GM15510 (cell line): Measurements from ENCODE around the gene G6PC1.

Source experiments
- POLR2A ChIP-seq: IDR thresholded peaks from 3 replicates; pipeline ENCODE4 v1.6.1; 2011; ENCODE audit warnings: borderline replicate concordance; ENCODE audit not compliant: insufficient read length; ENCODE audit errors: extremely low read depth

The G6PC1 gene

DNA sequence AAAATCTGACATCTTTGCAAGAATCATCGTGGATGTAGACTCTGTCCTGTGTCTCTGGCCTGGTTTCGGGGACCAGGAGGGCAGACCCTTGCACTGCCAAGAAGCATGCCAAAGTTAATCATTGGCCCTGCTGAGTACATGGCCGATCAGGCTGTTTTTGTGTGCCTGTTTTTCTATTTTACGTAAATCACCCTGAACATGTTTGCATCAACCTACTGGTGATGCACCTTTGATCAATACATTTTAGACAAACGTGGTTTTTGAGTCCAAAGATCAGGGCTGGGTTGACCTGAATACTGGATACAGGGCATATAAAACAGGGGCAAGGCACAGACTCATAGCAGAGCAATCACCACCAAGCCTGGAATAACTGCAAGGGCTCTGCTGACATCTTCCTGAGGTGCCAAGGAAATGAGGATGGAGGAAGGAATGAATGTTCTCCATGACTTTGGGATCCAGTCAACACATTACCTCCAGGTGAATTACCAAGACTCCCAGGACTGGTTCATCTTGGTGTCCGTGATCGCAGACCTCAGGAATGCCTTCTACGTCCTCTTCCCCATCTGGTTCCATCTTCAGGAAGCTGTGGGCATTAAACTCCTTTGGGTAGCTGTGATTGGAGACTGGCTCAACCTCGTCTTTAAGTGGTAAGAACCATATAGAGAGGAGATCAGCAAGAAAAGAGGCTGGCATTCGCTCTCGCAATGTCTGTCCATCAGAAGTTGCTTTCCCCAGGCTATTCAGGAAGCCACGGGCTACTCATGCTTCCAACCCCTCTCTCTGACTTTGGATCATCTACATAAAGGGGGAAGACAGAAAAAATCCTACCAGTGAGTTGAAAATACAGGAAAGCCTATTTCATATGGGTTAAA lies at the start of gene G6PC1:
Gene G6PC1, plus strand, starts transcription at position 340 of the 872 bp plus-strand sequence. Its CDS starts 78 bp downstream, at position 418.
- TF ChIP-seq POLR2A, result no peak

DNA sequence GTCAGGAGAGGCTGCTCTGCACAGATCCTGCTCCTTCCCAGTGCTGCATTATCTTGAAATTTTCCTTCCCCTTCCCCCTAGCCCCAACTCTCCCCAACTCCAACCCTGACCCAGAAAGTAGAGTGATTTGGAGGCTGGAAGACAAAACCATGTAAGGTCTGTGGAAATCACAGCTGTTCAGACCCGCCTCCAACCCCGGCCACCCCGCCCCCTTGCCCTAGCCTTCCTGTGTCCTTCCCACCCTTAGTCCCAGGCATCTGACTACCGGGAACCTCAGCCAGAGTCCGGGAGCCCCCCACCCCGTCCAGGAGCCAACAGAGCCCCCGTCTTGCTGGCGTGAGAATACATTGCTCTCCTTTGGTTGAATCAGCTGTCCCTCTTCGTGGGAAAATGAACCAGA lies 49.6 kb upstream of the G6PC1 start, which contains the start of gene AOC3:
Gene AOC3, plus strand, starts transcription at position 246 of the 400 bp plus-strand sequence. Its CDS starts 145 bp downstream, at position 391.
- TF ChIP-seq POLR2A, result no peak

DNA sequence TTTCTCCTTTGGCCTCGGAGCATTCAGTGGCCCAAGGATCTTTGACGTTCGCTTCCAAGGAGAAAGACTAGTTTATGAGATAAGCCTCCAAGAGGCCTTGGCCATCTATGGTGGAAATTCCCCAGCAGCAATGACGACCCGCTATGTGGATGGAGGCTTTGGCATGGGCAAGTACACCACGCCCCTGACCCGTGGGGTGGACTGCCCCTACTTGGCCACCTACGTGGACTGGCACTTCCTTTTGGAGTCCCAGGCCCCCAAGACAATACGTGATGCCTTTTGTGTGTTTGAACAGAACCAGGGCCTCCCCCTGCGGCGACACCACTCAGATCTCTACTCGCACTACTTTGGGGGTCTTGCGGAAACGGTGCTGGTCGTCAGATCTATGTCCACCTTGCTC lies 48.2 kb upstream of the G6PC1 start:
- no peak for TF ChIP-seq POLR2A

DNA sequence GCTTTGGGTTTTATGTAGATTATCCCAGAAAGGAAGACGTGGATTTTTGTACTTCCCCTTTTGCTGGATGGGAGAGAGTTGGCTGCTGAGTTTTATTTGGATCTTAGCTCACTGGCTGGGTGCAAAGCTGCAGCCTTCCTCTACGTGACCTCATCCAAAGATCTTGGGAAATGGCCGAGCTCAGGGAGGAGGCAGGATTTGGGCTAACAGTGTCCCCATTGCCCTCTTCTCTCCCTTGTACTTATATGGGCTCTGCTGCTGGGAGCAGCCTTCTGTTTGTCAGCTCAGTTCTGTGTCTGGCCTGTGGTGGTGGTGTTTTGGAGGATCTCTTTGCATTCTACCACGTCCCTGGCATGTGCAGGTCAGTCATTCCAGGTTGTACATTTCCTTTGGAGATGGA lies 47.6 kb upstream of the G6PC1 start:
- TF ChIP-seq POLR2A, result no peak

DNA sequence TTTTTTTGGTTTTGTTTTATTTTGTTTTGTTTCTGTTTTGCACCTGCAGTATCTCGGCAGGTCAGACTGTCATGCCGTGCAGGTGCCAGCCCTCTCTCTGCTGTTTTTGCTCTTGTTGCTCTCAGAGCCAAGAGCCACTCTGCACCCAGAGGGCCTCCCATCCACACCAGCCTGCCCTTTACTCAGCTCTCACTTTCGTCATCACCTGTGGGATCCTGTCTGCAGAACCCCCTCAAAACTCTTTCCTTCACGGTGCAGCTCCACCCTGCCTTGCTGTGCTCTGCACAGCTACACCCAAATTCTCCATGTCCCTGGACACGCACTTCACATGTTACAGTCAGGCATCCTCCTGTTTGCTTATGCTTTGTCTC lies 47.0 kb upstream of the G6PC1 start:
- TF ChIP-seq POLR2A, result no peak

DNA sequence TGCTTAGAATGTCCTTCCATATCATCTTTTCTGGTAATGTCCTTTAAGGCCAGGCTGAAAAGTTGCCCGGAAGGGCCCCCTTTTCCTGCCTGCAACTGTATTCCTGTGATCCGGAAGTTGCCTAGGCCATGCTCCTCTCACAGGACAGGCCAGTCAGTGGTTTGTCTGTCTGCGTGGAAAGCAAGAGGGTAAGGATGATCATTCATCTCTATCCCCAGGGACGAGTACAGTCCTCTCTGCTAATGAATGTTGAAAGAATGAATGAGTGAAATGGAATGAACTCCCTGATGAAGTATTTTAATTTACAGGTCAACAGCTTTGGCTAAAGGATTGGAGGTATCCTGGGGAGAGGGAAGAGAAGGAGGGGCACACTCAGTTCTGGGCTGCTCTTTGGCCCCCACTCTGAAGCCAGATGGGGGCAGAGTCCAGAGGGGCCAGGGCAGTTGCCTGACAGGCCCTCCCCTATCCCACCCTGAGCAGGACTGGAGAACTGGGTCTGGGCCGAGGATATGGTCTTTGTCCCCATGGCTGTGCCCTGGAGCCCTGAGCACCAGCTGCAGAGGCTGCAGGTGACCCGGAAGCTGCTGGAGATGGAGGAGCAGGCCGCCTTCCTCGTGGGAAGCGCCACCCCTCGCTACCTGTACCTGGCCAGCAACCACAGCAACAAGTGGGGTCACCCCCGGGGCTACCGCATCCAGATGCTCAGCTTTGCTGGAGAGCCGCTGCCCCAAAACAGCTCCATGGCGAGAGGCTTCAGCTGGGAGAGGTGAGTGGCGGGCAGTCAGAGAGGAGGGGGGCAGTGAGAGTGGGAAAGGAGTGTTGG lies 46.4 kb upstream of the G6PC1 start:
- no peak for TF ChIP-seq POLR2A

DNA sequence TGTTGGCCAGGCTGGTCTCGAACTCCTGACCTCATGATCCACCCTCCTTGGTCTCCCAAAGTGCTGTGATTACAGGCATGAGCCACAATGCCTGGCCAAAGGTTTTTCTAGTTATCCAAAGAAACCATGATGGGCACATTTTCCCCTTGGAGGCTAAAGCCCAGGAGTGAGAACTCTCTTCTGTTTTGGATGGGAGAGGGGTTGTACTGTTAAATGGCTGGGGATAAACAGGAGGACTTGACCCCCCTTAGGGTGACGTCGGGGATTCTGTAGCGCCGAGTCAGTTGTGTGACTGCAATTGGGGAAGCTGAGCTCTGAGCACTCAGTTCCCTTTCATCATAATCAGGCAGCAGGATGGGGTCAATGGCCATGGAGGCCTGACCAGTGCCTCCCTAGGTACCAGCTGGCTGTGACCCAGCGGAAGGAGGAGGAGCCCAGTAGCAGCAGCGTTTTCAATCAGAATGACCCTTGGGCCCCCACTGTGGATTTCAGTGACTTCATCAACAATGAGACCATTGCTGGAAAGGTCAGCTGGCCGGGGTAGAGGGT lies 45.5 kb upstream of the G6PC1 start:
- no peak for TF ChIP-seq POLR2A

DNA sequence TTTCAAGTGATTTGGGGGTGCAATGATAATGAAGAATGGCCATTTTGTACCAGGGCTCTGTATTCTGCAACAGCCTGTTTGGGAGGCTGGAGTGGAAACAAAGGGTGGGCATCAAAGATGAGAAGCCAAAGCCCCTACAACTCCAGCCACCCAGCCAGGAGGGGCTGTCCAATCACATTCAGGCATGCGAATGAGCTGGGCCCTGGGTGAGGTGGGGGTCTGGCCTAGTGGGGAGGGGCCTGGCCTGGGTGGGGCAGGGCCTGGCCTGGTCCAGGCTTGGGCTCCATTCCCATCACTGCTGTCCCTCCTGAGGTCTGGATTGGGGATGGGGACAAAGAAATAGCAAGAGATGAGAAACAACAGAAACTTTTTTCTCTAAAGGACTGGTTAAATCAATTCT lies 43.2 kb upstream of the G6PC1 start:
- TF ChIP-seq POLR2A, result no peak

DNA sequence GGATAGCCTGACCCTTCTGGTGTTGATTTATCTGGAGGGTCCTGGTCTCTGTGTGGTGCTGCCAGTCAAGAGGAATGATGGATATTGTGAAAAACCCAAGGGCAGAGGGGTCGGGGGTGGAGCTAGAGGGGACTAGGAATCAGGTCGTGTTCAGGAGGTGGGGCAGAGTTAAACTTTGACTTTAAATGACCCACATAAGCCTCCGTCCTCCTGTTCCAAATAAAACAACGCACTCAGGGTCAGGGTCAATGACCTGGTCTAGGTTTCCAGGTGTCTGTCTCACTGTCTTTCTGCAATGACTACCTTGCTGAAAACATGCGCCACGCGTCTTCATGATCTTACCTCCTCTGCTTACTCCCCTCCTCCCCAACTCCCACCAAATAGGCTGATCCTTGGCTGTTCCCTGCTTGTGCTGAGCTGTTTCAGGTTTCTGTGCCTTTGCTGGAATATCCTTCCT lies 34.9 kb upstream of the G6PC1 start:
- no peak for TF ChIP-seq POLR2A

DNA sequence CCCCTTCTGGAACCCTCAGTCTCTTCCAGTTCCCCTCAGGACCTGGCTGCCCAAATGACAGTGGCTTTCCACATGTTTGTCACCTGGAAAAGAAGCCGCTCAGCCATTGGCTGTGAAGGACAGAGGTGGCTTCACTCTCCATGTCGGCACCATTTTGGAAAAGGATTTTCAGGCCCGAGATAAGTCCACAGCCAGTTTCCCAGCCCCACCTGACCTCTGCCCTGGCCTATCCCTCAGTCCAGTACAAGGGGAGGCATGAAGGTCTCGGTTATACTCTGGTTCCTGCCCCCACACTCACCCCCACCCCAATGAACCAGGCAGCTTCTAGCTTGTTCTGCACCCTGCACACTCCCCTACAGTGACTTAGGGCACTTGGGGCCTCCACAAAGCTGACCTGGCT lies 34.4 kb upstream of the G6PC1 start:
- TF ChIP-seq POLR2A, result no peak

DNA sequence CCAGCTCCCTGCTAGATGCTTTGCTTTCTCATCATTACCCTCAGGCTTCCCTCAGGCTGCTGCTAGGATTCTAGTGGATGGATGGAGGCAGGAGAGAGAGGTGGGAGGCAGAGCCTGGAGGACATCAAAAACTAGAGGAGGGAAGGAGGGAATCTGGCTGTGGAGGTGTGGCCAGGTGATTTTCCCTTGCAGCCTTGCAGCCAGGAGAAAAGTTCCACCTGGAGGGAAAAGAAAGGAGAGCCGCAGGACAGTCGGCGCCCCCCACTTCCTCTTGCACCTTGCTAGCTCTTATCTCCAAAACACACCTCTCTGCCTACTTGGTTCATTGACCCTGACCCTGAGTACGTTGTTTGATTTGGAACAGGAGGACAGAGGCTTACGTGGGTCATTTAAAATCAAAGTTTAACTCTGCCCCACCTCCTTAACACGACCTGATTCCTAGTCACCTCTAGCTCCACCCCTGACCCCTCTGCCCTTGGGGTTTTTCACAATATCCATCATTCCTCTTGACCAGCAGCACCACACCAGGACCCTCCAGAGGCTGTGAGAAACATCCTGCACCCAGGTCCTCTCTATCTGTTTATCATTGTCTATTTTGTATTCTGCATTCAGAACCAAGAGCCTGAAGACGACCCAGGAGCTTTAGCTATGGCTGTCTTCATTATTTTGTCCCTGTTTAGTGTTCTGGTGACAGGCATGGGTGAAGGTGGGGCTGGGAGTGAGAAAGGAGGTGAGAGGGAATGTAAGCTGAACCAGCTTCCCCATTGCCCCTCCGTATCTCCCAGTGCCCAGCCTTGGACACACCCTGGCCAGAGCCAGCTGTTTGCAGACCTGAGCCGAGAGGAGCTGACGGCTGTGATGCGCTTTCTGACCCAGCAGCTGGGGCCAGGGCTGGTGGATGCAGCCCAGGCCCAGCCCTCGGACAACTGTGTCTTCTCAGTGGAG lies 33.7 kb upstream of the G6PC1 start:
- TF ChIP-seq POLR2A, result no peak

DNA sequence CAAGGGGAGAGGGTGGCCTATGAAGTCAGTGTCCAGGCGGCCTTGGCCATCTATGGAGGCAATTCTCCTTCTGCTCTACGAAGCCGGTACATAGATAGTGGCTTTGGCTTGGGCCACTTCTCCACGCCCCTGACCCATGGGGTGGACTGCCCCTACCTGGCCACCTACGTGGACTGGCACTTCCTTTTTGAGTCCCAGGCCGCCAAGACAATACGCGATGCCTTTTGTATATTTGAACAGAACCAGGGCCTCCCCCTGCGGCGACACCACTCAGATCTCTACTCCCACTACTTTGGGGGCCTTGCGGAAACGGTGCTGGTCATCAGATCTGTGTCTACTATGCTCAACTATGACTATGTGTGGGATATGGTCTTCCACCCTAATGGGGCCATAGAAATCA lies 32.3 kb upstream of the G6PC1 start:
- no peak for TF ChIP-seq POLR2A

DNA sequence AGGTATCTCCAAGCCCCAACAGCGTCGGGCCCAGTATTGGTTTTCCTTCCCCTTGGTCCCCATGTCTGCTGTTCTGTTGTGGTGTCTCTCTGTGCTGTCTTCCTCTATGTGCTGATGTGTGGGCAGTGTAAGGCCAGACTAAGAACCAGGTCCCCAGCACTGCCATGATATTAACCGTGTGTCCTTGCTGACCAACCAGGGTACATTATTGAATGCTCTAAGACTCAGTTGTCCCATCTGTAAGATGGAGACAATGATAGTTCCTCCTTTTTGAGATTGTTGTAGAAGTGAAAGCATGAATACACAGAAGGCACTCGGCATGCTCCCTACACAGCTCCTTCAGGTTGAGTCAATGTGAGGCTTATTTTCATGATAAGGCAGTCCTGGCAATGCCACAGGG lies 29.0 kb upstream of the G6PC1 start:
- TF ChIP-seq POLR2A, result no peak
